A673 (cell line): ENCODE data around the gene RRAGD. TPM values are rescaled to one million over a fixed set of nuclear protein-coding genes. Genes with fewer than 3 reads are reported as not detected.

Experiments used
- BruUV-seq: library from RNA; stranded (reverse); fragments of 400-500 nt; replicated peaks from 2 replicates; lab custom pipeline; 2021; lab: Mats Ljungman, UMichigan
- CTCF ChIA-PET: fragments of 300-600 bp; sonication (Branson Sonifier 250); formaldehyde crosslinking; loops from one replicate; lab custom pipeline; 2022; ENCODE audit warnings: antibody characterized with exemption; lab: Charles Lee
- POLR2A ChIA-PET: fragments of 300-600 bp; sonication (Branson Sonifier 250); formaldehyde crosslinking; loops from one replicate; lab custom pipeline; 2022; ENCODE audit warnings: antibody characterized with exemption; ENCODE audit not compliant: low non-redundant PET; lab: Charles Lee
- DNase-seq: peaks from one replicate; pipeline ENCODE4 v3.0.0-alpha.2; 2015; ENCODE audit warnings: low spot score
- H3K27ac ChIP-seq: fragments of 200-600 bp; sonication (generic); 2 replicates; pipeline ENCODE4 v1.5.1; 2016; ENCODE audit warnings: mixed run types, low read depth, mild to moderate bottlenecking, mixed read lengths, antibody characterized with exemption, low read length; ENCODE audit not compliant: poor library complexity, severe bottlenecking
- H3K27me3 ChIP-seq: fragments of 200-600 bp; sonication (generic); replicated peaks from 2 replicates; pipeline ENCODE4 v1.6.1; 2017; ENCODE audit warnings: mixed run types, low read depth, mild to moderate bottlenecking, mixed read lengths, antibody characterized with exemption, low read length; ENCODE audit not compliant: insufficient read depth, poor library complexity
- H3K36me3 ChIP-seq: fragments of 200-600 bp; sonication (generic); 2 replicates; pipeline ENCODE4 v1.6.1; 2016; ENCODE audit warnings: mixed run types, mild to moderate bottlenecking, mixed read lengths, antibody characterized with exemption, low read length; ENCODE audit not compliant: insufficient read depth, poor library complexity, severe bottlenecking
- H3K4me1 ChIP-seq: fragments of 200-600 bp; sonication (generic); 2 replicates; pipeline ENCODE4 v1.6.1; 2017; ENCODE audit warnings: mixed run types, mild to moderate bottlenecking, mixed read lengths, antibody characterized with exemption, low read length; ENCODE audit not compliant: insufficient read depth, poor library complexity, severe bottlenecking
- H3K4me3 ChIP-seq: fragments of 200-600 bp; sonication (generic); 2 replicates; pipeline ENCODE4 v1.5.1; 2016; ENCODE audit warnings: low read depth, mixed run types, mild to moderate bottlenecking, mixed read lengths, low read length; ENCODE audit not compliant: poor library complexity, severe bottlenecking
- H3K9me3 ChIP-seq: fragments of 200-600 bp; sonication (generic); 2 replicates; pipeline ENCODE4 v1.6.1; 2016; ENCODE audit warnings: mixed run types, low read depth, mild to moderate bottlenecking, mixed read lengths, antibody characterized with exemption, low read length; ENCODE audit not compliant: poor library complexity, severe bottlenecking
- CTCF ChIP-seq: fragments of 300-800, 200-600 bp; sonication (generic); conservative IDR thresholded peaks from 2 replicates; pipeline ENCODE4 v1.5.1; 2017; ENCODE audit warnings: low read depth, mild to moderate bottlenecking, antibody characterized with exemption, low read length, moderate library complexity, mixed read lengths
- EZH2 ChIP-seq: fragments of 200-600 bp; sonication (generic); IDR thresholded peaks from 2 replicates; pipeline ENCODE4 v1.6.1; 2017; ENCODE audit warnings: borderline replicate concordance, low read depth, mild to moderate bottlenecking, mixed read lengths, antibody characterized with exemption, low read length; ENCODE audit not compliant: poor library complexity, severe bottlenecking
- intact Hi-C: fragments of 100-400 bp; cut with micrococcal nuclease; formaldehyde crosslinking; loops from one replicate; pipeline ENCODE4 v1.10.0; 2022; ENCODE audit not compliant: unreplicated experiment
- total RNA-seq: library from RNA; stranded (reverse); gene quantifications from 2 replicates; pipeline ENCODE4 v1.2.3, GENCODE V29; 2021

Gene RRAGD
- total RNA-seq, 1 experiment from 2014 or later, result 9.5 TPM

DNA sequence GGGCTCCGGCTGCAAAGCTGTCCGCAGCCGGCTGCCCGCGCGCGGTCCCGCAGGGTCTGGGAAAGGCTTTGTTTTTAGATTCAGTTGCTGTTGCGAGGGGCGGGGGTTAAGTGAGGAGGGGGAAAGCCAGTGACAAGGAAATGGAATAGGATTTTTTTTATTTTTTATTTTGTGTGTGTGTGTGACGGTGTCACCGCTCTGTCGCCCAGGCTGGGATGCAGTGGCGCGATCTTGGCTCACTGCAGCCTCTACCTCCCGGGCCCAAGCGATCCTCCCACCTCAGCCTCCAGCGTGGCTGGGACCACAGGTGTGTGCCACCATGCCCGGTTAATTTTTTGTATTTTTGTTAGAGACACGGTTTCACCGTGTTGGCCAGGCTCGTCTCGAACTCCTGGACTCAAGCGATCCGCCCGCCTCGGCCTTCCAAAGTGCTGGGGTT, 58.9 kb downstream of the RRAGD start:
- Histone ChIP-seq H3K27ac (peak overlapping the region; percentile 97), H3K36me3 (no peaks in the 10 kb centered on the region), H3K4me1 (peaks cover 28% of the 10 kb centered on the region), H3K9me3 (no peaks in the 10 kb centered on the region), H3K27me3 (no peaks in the 10 kb centered on the region), H3K4me3 (peak overlapping the region; percentile 63)
- no peak for DNase-seq
- TF ChIP-seq CTCF, result no peak
- TF ChIP-seq EZH2, result no peak
- TSS peak; percentile 80 for BruUV-seq
- ChIA-PET CTCF (interaction anchor here (2.0 kb wide), 1 partner anchor 19 kb away, joined by 6 read pairs; no protein-coding TSS in a partner anchor), POLR2A (no interaction called here)
- intact Hi-C loops, result loop anchor here (5.0 kb wide), 1 partner anchor 56 kb away; no protein-coding TSS in a partner anchor

DNA sequence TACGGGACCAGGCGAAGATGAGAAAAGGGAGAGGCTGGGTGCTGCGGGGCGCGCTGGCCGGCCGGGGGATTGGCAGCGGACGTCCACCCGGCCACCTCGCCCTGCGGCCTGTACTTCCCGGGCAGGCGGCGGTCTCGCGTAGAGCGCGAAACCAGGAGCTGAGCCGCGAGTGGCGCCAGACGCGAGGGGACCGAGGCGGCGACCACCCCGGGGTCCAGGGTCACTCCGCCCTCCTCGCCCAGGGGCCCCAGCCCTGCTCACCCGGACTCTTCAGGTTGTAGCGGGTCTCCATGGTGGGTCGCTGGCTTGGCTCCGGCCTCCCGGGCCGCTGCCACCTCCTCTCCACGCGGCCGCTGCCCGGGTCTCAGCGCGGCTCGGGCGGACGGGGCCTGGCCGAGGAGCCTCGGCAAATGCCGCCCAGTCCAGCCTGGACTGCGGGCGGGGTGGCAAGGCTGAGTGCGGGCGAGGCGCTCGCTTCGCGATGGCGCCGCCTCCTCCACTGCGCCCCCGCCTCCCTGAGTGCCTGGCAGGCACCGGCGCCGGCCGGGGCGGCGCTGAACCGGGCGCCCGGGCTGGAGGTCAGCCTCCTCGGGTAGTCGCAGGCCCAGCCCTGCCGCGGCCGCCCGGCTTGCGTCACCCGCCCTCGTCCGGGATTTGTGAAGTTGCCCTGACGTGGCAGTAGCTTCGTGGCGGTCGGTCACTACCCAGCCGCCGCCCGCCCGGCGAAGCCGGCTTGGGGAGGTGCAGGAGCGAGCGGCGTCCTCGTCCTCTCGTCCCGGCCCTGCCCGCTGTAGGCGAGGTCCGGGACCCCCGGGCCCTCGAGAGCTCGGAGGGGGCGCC, 59.6 kb downstream of the RRAGD start, which contains the start of gene UBE2J1:
Gene UBE2J1, minus strand, starts transcription at position 445 of the 840 bp plus-strand sequence. Its CDS starts 153 bp downstream, at position 292.
- DNase-seq, result peak; percentile 71
- TF ChIP-seq CTCF (no peak), EZH2 (no peak)
- Histone ChIP-seq H3K36me3 (no peaks in the 10 kb centered on the region), H3K9me3 (no peaks in the 10 kb centered on the region), H3K27me3 (no peaks in the 10 kb centered on the region), H3K4me1 (peaks cover 31% of the 10 kb centered on the region), H3K4me3 (peak within 1 kb of the TSS; percentile 63), H3K27ac (peak within 1 kb of the TSS; percentile 97)
- intact Hi-C loops, result loop anchor here (5.0 kb wide), 1 partner anchor 55 kb away; no protein-coding TSS in a partner anchor
- POLR2A ChIA-PET, result no interaction called here
- BruUV-seq, result no TSS peak
- CTCF ChIA-PET, result interaction anchor here (2.0 kb wide), 1 partner anchor 20 kb away, joined by 6 read pairs; no protein-coding TSS in a partner anchor

GRCh38 chr6:89351671-89352277, 60.3 kb downstream of the RRAGD start:
- intact Hi-C loops, result loop anchor here (5.0 kb wide), 1 partner anchor 54 kb away; no protein-coding TSS in a partner anchor
- no peaks in the 10 kb centered on the region for H3K27me3 ChIP-seq
- TF ChIP-seq CTCF (no peak), EZH2 (no peak)
- H3K4me3 ChIP-seq, result peak overlapping the region; percentile 63
- TSS peak; percentile 59 for BruUV-seq
- peaks cover 31% of the 10 kb centered on the region for H3K4me1 ChIP-seq
- peak overlapping the region; percentile 97 for H3K27ac ChIP-seq
- no peaks in the 10 kb centered on the region for H3K9me3 ChIP-seq
- no peaks in the 10 kb centered on the region for H3K36me3 ChIP-seq
- ChIA-PET CTCF (interaction anchor here (2.0 kb wide), 1 partner anchor 20 kb away, joined by 6 read pairs; no protein-coding TSS in a partner anchor), POLR2A (interaction anchor here (0.7 kb wide), 1 partner anchor 300 kb away, joined by 5 read pairs; no protein-coding TSS in a partner anchor)
- peak; percentile 20 for DNase-seq
